Endothelial cell of hepatic sinusoid (primary cell): ENCODE data around the gene FMOD.
"Not testable (repeated sequence)": the region's sequence is repeated elsewhere in the genome, so short reads cannot be mapped to it uniquely, and the experiment has no call there.

Source experiments
- in situ Hi-C: cut with HindIII; loops from 2 replicates; pipeline ENCODE4 v1.10.0; 2017; ENCODE audit warnings: low sequenced_read_pairs

The FMOD gene

DNA sequence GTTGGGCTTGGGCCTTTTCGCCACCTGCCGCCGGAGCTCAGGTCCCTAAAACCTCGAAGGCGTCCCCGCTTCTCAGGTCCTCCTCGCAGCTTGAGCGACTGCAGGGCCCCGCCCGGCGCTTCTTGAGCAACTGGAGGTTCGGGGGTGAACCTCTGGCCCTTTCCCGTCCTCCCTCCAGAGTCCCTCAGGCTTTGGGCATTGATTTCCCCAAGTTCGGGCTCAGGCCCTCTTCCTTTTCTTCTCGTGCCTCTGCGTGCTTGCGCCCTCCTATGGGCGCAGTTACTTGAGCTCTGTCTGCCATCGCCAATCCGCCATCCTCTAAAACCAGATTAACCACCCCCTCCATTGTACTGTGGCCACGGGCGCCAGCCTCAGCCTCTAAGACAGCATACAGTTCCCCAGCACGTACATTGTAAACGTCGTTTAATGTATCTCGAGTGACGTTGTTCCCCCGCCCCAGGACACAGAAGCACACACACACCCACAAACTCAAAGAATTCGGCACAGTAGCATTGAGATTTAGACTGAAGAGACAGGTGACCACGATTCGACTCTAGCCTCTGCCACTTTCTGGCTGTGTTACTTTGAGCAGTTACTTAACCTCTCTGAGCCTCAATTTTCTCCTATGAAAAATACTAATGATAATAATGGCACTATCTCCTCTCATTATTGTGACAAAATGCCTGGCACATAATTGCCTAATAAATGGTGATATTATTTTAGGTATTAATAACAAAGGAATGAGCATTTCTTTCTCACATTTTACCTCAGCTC, 23.1 kb downstream of the FMOD start:
- in situ Hi-C loops, result no loop called here

GRCh38 chr1:203326830-203327683, 23.9 kb downstream of the FMOD start:
- in situ Hi-C loops, result no loop called here

GRCh38 chr1:203325418-203326091, 25.4 kb downstream of the FMOD start:
- in situ Hi-C loops, result no loop called here

- in situ Hi-C loops, result no loop called here
These were observed 25.9 kb downstream of the FMOD start for GRCh38 chr1:203325026-203325417.

GRCh38 chr1:203324105-203325025, 26.6 kb downstream of the FMOD start:
- in situ Hi-C loops, result no loop called here

DNA sequence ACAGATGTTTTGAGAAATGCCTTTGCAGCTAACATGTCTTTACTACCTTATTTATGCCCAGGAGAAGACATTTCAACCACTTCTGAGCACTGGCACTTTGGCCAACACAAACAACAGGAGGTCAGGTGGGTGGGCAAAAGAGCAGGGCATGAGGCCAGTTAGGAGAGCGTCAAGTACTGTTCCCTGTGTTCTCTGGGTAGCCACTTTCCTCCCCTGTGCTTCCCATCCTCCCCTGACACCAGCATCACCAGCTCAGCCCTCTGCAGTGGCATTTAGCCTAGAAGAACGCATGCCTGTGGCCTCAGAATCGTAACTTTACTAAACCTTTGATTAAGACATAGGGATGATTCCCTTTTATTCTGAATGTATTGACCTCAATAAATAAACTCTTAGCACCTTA, 27.3 kb downstream of the FMOD start:
- in situ Hi-C loops, result no loop called here

DNA sequence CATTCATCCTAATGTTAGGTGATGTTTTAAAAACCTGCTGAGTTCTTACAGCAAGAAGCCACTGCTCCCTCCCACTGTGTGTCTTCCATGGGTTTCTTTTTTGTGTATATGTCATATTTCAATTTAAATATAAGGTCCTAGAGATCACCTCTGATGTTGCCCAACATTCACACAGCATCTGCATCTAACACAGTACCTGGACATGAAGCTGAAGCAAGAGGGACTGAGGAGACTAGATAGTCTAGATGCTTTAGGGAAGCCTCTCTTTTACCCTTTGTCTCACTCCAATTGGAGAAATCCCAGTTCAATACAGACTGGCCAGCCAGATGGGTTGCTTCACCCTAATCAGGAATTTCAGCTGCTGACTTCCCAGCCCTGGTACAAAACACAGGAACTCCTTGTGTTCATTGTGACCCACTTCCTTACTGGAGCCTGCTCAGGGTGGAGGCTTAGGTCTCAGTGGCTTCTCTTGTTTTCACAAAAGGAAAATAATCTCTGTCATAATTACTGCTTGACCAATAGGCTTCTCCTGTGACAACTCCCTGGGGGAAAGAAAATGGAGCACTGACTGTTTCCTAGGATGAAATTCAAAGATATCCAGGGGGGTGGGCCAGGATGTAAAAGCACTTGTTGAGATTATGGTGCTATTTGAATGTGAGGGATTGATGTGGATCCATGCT, 28.3 kb downstream of the FMOD start:
- in situ Hi-C loops, result no loop called here

GRCh38 chr1:203321273-203322052, 29.5 kb downstream of the FMOD start:
- in situ Hi-C loops, result no loop called here

- in situ Hi-C loops, result no loop called here
These were observed 30.2 kb downstream of the FMOD start for GRCh38 chr1:203320591-203321272.

- in situ Hi-C loops, result no loop called here
These were observed 32.7 kb downstream of the FMOD start for GRCh38 chr1:203318229-203318517.

GRCh38 chr1:203317429-203318228, 33.3 kb downstream of the FMOD start:
- in situ Hi-C loops, result no loop called here

DNA sequence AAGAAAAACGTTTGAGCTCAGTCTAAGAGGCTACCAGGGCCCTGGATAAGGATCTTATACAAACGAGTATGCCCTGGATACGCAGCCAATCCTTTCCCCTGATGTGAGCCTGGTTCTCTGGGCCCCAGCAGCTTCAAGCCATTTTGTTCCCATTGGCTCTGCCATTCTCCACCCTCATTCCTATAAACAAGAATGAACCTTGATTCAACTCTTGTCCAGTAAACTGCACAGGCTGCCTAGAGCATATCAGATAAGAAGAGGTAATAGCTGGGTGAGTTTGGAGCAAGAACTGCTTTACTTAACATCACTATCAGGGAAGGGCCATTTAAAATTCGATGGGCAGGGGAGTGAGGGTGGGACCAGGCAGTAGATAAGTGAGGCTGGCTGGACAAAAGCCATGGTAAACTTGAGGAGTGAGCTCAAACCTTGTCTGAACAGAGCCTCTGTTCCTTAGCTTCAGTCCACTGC, 34.3 kb downstream of the FMOD start:
- in situ Hi-C loops, result no loop called here

DNA sequence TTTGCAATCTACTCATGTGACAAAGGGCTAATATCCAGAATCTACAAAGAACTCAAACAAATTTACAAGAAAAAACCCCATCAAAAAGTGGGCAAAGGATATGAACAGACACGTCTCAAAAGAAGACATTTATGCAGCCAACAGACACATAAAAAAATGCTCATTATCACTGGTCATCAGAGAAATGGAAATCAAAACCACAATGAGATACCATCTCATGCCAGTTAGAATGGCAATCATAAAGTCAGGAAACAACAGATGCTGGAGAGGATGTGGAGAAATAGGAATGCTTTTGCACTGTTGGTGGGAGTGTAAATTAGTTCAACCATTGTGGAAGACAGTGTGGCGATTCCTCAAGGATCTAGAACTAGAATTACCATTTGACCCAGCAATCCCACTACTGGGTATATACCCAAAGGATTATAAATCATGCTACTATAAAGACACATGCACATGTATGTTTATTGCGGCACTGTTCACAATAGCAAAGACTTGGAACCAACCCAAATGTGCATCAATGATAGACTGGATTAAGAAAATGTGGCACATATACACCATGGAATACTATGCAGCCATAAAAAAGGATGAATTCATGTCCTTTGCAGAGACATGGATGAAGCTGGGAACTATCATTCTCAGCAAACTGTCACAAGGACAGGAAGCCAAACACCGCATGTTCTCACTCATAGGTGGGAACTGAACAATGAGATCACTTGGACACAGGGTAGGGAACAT, 36.7 kb downstream of the FMOD start:
- in situ Hi-C loops, result not testable (repeated sequence)

- in situ Hi-C loops, result no loop called here
These were observed 39.3 kb downstream of the FMOD start for GRCh38 chr1:203311368-203312301.

DNA sequence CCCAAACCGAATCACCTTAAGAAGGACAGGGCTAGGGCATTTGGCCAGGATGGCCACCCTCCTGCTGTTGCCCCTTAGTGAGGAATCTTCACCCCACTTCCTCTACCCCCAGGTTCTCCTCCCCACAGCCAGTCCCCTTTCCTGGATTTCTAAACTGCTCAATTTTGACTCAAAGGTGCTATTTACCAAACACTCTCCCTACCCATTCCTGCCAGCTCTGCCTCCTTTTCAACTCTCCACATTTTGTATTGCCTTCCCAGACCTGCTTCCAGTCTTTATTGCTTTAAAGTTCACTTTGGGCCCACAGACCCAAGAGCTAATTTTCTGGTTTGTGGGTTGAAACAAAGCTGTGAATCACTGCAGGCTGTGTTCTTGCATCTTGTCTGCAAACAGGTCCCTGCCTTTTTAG, 42.0 kb downstream of the FMOD start:
- in situ Hi-C loops, result no loop called here

GRCh38 chr1:203308328-203308922, 42.5 kb downstream of the FMOD start:
- in situ Hi-C loops, result no loop called here
